Putamen (tissue), 1 donor: ENCODE data around the gene COA4.
"Not testable (repeated sequence)": the region's sequence is repeated elsewhere in the genome, so short reads cannot be mapped to it uniquely, and the experiment has no call there.

Experiments
- DNase-seq: peaks from one replicate; pipeline ENCODE4 v3.0.0-alpha.2; 2016; ENCODE audit warnings: low spot score

COA4 gene

GRCh38 chr11:73876424-73877310 is at the start of gene COA4, which contains the start of gene PAAF1:
COA4 (minus strand) TSS chr11:73876846; CDS start chr11:73873378, 3,468 bp downstream.
PAAF1 (plus strand) TSS chr11:73876999; CDS start chr11:73877022, 23 bp downstream.
- peak; percentile 97 for DNase-seq

- peak; percentile 57 for DNase-seq
These were observed 44.5 kb upstream of the COA4 start for GRCh38 chr11:73921180-73921579.

DNA sequence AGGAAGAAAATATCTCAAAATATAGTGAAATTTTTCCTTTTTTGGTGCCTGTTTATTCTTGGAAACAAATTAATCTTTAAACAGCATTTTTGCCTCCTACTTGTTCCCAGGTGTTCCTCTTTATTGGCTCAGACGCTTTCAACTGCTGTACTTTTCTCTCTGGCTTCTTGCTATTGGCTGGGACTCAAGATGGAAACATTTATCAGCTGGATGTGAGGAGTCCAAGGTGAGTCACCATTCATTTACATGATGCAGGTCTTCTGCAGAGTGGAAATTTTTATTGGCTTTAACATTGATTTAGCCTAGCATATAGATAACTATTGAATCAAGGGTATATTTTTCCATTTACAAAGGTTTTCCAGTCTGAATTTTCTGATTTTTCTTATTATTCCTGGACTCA is 39.8 kb upstream of the COA4 start:
- peak; percentile 84 for DNase-seq

DNA sequence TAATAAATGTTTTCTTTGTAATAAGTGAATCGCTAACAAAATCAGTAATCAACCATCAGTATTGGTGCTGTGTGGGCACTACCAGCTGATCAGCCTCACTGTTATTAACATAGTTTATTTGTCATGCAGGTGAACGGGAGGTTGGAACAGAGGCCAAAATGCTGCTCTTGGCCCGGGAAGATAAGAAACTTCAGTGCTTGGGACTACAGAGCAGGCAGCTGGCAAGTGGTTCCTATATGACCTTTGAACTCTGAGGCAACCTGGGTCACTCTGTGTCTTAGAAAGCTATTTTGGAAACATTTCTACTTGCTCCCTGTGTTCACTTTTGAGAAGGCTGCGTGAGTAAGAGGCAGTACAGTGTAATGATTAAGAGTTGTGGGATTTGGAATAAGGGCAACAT is 37.6 kb upstream of the COA4 start:
- DNase-seq: no peak

DNA sequence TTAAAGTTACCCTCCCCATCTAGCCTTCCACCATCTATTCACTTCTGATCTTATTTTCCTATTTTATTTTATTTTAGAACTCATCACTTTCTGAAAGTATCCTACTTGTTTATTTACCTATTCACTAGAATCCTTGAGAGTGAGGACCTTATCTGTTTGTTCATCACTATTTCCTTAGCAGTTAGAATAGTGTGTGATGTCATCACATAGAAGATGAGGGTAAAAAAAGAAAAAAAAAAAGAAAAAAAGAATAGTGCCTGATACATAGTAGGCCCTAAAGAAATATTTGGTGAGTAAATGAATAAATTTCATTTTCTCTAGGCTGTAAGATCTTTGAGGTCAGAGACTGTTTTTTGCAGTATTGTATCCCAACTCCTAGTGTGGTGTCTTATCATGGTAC is 36.8 kb upstream of the COA4 start:
- no peak for DNase-seq

DNA sequence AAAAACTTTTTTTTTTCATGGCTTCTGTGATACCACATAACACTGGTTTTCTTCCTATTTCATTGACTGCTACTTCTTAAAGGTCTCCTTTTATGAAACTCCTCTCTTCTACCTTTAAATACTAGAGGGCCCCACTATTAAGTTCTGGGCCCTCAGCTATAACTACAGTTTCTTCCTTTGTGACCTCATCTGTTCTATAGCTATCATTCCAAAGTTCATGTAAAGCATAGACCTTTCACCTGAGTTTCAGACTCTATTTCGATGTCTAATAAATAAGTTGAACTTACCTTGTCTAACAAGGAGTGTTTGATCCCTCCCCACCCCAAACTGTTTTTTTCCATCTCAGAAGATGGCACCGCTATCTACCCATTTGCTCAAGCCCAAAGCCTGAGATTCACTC is 35.4 kb upstream of the COA4 start:
- DNase-seq: no peak

- no peak for DNase-seq
These were observed 30.5 kb upstream of the COA4 start for GRCh38 chr11:73907191-73907590.

- DNase-seq: no peak
These were observed 25.7 kb upstream of the COA4 start for GRCh38 chr11:73902303-73902702.

DNA sequence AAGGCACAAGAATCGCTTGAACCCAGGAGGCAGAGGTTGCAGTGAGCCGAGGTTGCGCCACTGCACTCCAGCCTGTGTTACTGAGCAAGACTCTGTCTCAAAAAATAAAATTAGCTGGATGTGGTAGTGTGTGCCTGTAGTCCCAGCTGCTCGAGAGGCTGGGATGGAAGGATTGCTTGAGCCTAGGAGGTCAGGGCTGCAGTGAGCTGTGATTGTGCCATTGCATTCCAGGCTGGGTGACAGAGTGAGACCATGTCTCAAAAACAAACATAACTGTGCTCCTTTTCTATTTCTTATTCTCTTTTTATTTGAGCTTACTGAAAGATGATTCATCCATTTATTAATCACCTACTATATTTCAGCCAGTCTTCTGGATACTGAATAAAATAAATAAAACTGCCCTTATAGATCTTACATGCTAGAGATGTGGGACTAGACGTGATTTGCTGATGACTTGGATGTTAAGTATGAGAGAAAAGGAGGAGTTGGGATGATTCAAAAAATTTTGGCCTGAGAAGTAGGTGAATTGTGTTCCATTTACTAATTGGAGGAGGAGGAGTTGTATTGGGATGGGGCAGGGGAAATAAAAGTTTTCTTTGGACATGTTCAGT is 18.2 kb upstream of the COA4 start:
- no peak for DNase-seq

DNA sequence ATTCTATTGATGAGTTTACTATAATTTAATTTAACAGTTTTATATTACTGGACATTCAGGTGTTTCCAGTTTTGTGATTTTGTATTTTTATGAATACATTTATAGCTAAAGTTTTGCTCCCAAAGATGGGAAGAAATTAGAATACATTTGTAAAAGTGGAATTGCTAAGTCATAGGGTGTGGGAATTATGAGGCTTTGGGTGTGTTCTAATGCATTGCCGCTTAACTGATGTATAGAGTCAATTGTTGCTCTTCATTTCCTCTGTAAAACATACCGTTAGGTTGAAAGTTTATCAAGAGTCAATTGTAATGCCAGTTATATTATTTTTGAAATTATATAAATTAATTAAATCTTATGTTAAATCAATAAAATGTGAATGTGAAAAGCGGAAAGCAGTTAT is 16.4 kb upstream of the COA4 start:
- no peak for DNase-seq

GRCh38 chr11:73889536-73889935 is 12.9 kb upstream of the COA4 start:
- DNase-seq: peak; percentile 17

DNA sequence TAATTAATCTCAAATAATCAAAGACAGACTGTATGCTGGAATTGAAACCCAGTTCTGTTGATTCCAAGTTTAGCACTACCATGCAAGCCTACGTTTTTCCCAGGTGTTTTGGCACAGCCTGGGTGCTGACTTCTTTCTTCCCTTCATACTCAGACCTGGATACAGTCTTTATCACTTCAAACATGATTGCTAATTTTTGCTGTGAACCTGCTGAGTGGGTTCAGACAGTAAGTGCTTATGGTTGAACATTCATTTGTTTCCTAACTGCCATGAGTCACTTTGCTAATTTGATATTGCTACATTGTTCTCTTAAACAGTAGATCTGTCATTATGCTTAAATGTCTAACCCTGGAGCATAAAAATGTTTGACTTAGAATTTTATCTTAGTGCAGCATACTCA is 12.4 kb upstream of the COA4 start:
- peak; percentile 72 for DNase-seq

DNA sequence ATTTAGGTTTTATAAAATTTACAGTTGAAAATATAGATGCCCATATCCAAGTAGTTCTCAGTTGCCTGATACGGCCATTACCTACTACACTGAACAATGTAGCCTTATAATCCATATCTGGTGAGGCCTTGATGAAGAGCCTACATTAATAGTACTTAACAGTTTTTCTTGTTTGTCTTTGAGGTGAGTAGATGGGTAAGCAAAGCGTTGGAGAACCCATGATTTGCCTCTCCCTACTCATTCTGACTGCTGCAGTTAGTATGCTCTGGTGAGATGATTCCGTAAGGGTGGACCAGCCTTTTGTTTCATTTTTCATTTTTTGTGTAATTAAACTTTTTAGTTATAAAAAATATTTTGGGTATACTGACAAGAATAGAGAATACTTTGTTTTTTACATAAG is 11.6 kb upstream of the COA4 start:
- no peak for DNase-seq

- no peak for DNase-seq
These were observed 7.2 kb upstream of the COA4 start for GRCh38 chr11:73883856-73884255.

- DNase-seq: not testable (repeated sequence)
These were observed 3.8 kb upstream of the COA4 start for GRCh38 chr11:73880449-73880848.

DNA sequence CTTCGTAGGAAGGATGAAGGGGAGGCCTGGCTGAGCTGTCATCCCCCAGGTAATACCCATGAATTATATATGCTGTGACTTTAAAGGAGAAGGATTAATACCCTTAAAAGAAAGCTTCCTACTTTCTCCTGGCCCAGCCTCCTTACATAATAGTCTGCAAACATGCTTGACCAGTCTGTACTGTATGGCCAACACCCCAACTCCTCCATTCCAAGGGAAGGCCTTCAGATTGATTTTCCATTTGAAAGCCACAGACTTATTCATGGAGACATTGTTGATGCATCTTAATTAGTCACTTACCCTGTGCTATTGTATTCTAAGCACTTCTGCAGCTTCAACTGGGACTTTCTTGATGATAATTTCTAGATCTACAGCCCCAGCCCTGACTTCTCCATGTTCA is 2.1 kb upstream of the COA4 start:
- no peak for DNase-seq

DNA sequence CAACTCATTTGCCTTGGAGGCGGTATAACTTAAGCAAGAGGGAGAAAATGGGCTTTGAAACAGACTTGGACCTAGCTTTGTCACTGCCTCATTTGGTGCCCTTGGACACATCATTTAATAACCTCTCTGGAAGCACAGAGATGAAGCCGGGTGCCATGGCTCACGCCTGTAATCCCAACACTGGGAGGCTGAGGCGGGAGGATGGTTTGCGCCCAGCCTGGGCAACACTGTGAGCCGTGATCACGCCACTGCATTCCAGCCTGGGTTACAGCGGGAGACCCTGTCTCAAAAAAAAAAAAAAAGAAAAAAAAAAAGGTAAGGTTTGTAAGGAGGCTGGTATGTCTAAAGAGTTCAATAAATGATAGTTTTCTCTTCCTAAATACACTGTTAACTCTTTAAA is 806 bp downstream of the COA4 start:
- no peak for DNase-seq

GRCh38 chr11:73875380-73875779 is 1.3 kb downstream of the COA4 start:
- DNase-seq: no peak

DNA sequence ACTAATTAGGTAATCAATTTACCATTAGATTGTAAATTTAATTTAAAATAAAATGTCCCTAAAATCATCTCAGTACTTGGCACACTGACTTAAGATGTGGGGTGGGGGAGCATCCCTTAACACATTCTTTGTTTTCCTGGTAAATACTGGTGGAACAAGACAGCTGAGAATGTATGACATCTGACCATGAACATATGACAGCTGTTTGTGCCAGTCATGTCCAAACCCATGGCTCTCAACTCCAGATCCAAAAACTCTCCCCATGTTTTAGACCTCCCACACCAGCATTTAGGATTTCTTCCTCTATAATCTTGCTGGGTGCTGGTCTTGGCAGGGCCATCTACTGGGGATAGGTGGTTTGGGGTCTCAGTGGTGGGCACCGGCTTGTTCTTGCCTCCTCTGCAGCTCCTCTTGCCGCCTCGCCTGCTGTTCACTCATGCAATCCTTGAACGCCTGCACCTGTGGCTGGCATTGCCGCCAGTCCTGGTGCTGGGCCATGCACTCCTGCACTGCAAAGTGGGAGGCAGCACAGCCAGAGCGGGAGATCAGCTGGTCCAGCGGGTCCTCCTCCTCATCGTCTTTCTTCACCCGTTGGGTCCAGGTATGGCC is 3.8 kb downstream of the COA4 start:
- no peak for DNase-seq

GRCh38 chr11:73870261-73870660 is 6.4 kb downstream of the COA4 start:
- DNase-seq: no peak

- no peak for DNase-seq
These were observed 7.2 kb downstream of the COA4 start for GRCh38 chr11:73869332-73869949.

GRCh38 chr11:73866586-73866996 is 10.1 kb downstream of the COA4 start:
- no peak for DNase-seq
